ENCODE data around the gene RSRC1.

DNA sequence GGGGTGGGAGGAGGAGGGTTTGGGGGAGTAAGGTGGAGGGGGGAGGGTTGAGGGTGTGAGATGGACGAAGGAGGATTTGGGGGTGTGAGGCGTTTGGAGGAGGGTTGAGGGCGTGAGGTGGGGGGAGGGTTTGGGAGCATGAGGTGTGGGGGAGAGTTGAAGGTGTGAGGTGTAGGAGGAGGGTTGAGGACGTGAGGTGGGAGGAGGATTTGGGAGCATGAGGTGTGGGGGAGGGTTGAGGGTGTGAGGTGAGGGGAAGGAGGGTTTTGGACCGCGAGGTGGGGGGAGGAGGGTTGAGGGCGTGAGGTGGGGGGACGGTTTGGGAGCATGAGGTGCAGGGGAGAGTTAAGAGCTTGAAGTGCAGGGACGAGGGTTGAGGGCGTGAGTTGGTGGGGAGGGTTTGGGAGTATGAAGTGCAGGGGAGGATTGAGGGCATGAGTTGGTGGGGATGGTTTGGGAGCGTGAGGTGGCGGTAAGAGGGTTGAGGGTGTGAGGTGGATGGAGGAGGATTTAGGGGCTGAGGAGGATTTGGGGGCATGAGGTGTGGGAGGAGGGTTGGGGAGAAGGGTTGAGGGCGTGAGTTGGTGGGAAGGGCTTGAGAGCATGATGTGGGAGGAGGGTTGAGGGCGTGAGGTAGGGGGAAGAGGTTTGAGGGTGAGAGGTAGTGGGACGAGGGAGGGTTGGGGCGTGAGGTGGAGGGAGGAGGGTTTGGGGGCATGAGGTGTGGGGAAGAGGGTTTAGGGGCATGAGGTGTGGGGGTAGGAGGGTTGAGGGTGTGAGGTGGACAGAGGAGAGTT lies 462.3 kb downstream of the RSRC1 start:
- TF ChIP-seq, protein P1, sequence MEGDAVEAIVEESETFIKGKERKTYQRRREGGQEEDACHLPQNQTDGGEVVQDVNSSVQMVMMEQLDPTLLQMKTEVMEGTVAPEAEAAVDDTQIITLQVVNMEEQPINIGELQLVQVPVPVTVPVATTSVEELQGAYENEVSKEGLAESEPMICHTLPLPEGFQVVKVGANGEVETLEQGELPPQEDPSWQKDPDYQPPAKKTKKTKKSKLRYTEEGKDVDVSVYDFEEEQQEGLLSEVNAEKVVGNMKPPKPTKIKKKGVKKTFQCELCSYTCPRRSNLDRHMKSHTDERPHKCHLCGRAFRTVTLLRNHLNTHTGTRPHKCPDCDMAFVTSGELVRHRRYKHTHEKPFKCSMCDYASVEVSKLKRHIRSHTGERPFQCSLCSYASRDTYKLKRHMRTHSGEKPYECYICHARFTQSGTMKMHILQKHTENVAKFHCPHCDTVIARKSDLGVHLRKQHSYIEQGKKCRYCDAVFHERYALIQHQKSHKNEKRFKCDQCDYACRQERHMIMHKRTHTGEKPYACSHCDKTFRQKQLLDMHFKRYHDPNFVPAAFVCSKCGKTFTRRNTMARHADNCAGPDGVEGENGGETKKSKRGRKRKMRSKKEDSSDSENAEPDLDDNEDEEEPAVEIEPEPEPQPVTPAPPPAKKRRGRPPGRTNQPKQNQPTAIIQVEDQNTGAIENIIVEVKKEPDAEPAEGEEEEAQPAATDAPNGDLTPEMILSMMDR (IDR thresholded peaks at IDR 0.05; ENCODE audit: borderline replicate concordance, extremely low read depth, low read length, poor library complexity, severe bottlenecking): no peak
- no peak for TF ChIP-seq EZH2 (IDR thresholded peaks at IDR 0.05; ENCODE audit: borderline replicate concordance, low read depth, low read length, severe bottlenecking)
